Measurements from ENCODE around the gene INPP4B. TPM values are rescaled to one million over a fixed set of nuclear protein-coding genes. Genes with fewer than 3 reads are reported as not detected.

INPP4B gene
- total RNA-seq, 2 donors from 2014 or later, result 10.0 to 14.1 TPM

DNA sequence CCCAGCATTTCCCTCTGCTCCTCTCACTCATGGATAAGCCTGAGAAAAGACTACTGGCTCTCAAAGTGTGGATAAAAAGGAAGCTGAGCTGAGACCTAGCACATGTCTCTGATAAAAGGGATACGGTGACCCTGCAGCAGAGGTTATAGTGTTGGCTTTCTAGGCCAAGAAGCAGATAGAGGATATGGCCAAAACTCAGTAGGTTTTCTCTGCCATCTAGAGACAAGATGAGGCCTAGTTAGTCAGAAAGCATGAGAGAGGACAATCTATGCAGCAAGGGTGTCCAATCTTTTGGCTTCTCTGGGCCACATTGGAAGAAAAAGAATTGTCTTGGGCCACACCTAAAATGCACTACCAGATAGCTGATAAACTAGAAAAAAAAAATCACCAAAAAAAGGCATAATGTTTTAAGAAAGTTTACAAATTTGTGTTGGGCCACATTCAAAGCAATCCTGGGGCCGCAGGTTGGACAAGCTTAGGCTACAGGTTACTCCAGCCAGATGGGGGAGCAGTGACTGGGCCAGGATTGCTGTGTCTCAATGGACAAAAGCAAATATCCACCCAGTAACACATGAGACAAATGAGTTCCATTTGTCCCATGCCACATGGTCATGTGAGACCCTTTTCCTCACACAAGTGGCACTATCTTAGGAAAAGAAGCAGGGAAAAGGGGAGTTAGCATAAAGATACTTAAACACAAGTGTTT is 411.4 kb downstream of the INPP4B start:
- TF ChIP-seq, protein P1, sequence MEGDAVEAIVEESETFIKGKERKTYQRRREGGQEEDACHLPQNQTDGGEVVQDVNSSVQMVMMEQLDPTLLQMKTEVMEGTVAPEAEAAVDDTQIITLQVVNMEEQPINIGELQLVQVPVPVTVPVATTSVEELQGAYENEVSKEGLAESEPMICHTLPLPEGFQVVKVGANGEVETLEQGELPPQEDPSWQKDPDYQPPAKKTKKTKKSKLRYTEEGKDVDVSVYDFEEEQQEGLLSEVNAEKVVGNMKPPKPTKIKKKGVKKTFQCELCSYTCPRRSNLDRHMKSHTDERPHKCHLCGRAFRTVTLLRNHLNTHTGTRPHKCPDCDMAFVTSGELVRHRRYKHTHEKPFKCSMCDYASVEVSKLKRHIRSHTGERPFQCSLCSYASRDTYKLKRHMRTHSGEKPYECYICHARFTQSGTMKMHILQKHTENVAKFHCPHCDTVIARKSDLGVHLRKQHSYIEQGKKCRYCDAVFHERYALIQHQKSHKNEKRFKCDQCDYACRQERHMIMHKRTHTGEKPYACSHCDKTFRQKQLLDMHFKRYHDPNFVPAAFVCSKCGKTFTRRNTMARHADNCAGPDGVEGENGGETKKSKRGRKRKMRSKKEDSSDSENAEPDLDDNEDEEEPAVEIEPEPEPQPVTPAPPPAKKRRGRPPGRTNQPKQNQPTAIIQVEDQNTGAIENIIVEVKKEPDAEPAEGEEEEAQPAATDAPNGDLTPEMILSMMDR (IDR thresholded peaks at IDR 0.05), result no peak
- no peaks in the 10 kb centered on the region for H3K4me1 ChIP-seq
- DNase-seq, result no peak
- no peak overlapping the region for H3K27ac ChIP-seq
- H3K9ac ChIP-seq (ENCODE audit: low read depth in 2 of 2, low read length in 2 of 2), result no peak overlapping the region
- H3K36me3 ChIP-seq, result no peaks in the 10 kb centered on the region
- H3K27me3 ChIP-seq, result no peaks in the 10 kb centered on the region
- intact Hi-C loops (cut with DNase I), result no loop called here
- no peak overlapping the region for H3K4me3 ChIP-seq
- H3K9me3 ChIP-seq, result no peaks in the 10 kb centered on the region

DNA sequence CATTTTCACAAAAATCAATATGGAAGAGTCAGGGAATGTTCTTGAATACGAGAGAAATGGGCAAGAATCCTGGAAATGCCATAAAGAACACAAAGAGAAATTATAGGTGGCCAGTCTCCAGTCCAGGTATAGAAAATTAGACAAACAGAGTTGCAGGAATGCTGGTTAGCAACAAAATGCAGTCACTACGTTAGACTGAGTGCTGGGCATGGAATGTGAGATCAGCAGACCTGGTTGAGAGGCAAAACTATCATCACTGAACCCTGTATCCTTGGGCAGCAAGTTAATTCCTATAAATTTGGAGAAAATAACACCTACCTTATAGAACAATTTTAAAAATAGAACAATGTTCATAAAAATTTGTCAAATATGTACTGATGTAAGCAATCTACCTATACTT is 417.4 kb downstream of the INPP4B start:
- H3K27ac ChIP-seq, result no peak overlapping the region
- intact Hi-C loops (cut with DNase I), result no loop called here
- H3K4me3 ChIP-seq, result no peak overlapping the region
- H3K4me1 ChIP-seq, result no peaks in the 10 kb centered on the region
- H3K9ac ChIP-seq (ENCODE audit: low read depth in 2 of 2, low read length in 2 of 2), result no peak overlapping the region
- no peaks in the 10 kb centered on the region for H3K9me3 ChIP-seq
- H3K27me3 ChIP-seq, result no peaks in the 10 kb centered on the region
- H3K36me3 ChIP-seq, result no peaks in the 10 kb centered on the region
- no peak for DNase-seq
- TF ChIP-seq, protein P1 (IDR thresholded peaks at IDR 0.05), result no peak

DNA sequence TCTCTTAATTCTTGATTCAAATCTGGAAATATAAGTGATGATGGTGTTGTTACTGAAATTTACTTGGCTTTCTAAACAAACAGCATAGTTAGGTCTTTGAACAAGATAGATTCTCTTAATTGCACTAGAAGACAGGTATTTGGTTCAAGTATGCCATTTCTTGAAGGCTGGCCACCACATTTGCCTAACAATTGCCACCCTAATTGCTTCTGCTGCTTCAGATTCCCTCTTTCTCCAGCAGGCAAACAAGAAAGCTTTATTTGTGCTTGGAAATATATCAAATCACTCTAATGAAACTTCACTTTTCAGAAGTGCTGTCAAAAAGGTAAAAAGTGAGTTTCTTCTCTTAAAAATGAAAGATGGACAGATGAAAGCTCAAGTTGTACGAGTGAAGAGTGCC is 418.6 kb downstream of the INPP4B start:
- TF ChIP-seq, protein P1 (IDR thresholded peaks at IDR 0.05), result no peak
- intact Hi-C loops (cut with DNase I), result no loop called here
- H3K27me3 ChIP-seq, result no peaks in the 10 kb centered on the region
- no peak overlapping the region for H3K9ac ChIP-seq (ENCODE audit: low read depth in 2 of 2, low read length in 2 of 2)
- no peak overlapping the region for H3K27ac ChIP-seq
- H3K9me3 ChIP-seq, result no peaks in the 10 kb centered on the region
- H3K4me3 ChIP-seq, result no peak overlapping the region
- H3K36me3 ChIP-seq, result no peaks in the 10 kb centered on the region
- no peak for DNase-seq
- H3K4me1 ChIP-seq, result no peaks in the 10 kb centered on the region

DNA sequence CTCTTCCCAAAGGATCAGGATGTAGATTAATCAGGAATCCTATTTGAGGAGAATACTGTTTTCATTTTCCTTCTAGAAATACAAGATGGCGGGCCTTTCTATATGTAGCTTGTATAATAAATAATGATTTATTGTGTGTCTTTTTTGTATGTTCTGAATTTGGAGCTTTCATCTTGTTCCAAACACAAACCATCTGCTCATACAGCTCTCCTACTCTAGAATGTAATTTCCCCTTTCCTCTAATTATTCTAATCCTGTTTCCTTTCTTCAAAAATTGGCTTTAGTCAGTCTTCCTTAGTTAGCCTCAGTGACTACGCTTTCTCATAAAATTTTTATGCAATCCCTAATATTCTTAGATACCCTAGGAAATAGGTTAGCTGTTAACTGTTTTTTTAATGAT is 422.2 kb downstream of the INPP4B start:
- Histone ChIP-seq H3K4me1 (no peaks in the 10 kb centered on the region), H3K27ac (no peak overlapping the region), H3K36me3 (no peaks in the 10 kb centered on the region), H3K4me3 (no peak overlapping the region), H3K9me3 (no peaks in the 10 kb centered on the region), H3K9ac (ENCODE audit: low read depth in 2 of 2, low read length in 2 of 2) (no peak overlapping the region), H3K27me3 (no peaks in the 10 kb centered on the region)
- DNase-seq, result no peak
- TF ChIP-seq, protein P1 (IDR thresholded peaks at IDR 0.05), result no peak
- intact Hi-C loops (cut with DNase I), result no loop called here

DNA sequence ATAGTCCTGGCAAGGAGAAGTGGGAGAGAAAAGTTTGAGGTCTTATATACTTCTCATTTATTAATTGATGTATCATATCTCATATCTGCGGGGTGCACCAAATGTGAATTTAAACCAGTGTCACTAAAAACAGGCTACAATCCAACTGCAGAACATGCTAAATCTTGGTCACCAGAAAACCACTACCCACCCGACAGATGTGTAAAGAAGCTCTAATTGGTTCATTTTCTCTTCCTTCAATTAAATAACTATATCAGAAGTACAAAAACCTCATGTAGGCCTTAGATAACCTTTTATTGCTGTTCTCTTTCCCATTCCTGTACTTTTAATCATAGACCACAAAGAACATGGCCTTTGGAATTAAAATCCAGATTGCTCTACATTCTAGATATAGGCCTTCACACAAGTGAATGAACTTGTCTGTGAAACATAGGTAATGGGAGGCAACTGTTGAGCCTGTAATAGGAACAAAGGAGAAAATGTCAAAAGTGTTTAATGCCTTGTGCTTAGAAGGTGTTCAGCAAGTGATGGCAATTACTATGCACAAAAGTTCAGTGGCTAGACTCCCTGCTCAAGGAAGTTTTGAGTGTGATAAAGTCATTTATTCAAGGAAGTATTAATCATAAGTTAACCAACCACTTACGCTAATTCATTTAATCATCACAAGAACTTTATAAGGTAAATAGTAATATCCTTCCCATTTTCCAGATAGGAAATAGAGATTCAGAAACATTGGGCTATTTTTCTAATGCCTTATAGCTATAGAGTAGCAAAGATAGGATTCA is 425.6 kb downstream of the INPP4B start:
- Histone ChIP-seq H3K4me1 (no peaks in the 10 kb centered on the region), H3K36me3 (no peaks in the 10 kb centered on the region), H3K9me3 (no peaks in the 10 kb centered on the region), H3K27me3 (no peaks in the 10 kb centered on the region), H3K4me3 (no peak overlapping the region), H3K9ac (ENCODE audit: low read depth in 2 of 2, low read length in 2 of 2) (no peak overlapping the region), H3K27ac (no peak overlapping the region)
- no peak for DNase-seq
- intact Hi-C loops (cut with DNase I), result no loop called here
- TF ChIP-seq, protein P1 (IDR thresholded peaks at IDR 0.05), result no peak

Data from colonic mucosa (tissue), 4 donors.